ENCODE results near the gene TXNIP. TPM values are rescaled to one million over a fixed set of nuclear protein-coding genes. Genes with fewer than 3 reads are reported as not detected.

TXNIP gene
- polyA plus RNA-seq, 1 donor (not counting 4 experiments of a cell fraction or from before 2014, with no cell fraction given), result 159 TPM

- H3K4me3 ChIP-seq (ENCODE audit: control insufficient read depth in 2 of 3, extremely low read depth in 1 of 3, insufficient read depth in 2 of 3, low read depth in 1 of 3, low read length in 3 of 3), result peak overlapping the region; percentile 57 to 96 (median 93)
- DNase-seq (ENCODE audit: low read depth, low spot score), result no peak
- peaks cover 8% of the 10 kb centered on the region for H3K79me2 ChIP-seq (ENCODE audit: control insufficient read depth, insufficient read depth, low read length)
- H3K27me3 ChIP-seq (ENCODE audit: control insufficient read depth, extremely low read depth, insufficient read depth, low read length), result no peaks in the 10 kb centered on the region
- no peaks in the 10 kb centered on the region for H3K9me1 ChIP-seq (ENCODE audit: control insufficient read depth, extremely low read depth, insufficient read depth, low read length)
- H3K4me1 ChIP-seq (ENCODE audit: control insufficient read depth, extremely low read depth, insufficient read depth, low read length), result peaks cover 47% of the 10 kb centered on the region
- H3K4me2 ChIP-seq (ENCODE audit: control insufficient read depth, extremely low read depth, insufficient read depth, low read depth, low read length), result peak overlapping the region; percentile 97
- H3K9ac ChIP-seq (ENCODE audit: control insufficient read depth, extremely low read depth, insufficient read depth, low read length), result peak overlapping the region; percentile 79
- no peaks in the 10 kb centered on the region for H3K9me3 ChIP-seq (ENCODE audit: control insufficient read depth, low read depth, low read length)
- FAIRE-seq, result no peak
- H3K27ac ChIP-seq (ENCODE audit: control insufficient read depth, insufficient read depth, low read length), result peak overlapping the region; percentile 95
- no peak for TF ChIP-seq EZH2 (IDR thresholded peaks at IDR 0.05; ENCODE audit: low read length)
- TF ChIP-seq, protein P1, sequence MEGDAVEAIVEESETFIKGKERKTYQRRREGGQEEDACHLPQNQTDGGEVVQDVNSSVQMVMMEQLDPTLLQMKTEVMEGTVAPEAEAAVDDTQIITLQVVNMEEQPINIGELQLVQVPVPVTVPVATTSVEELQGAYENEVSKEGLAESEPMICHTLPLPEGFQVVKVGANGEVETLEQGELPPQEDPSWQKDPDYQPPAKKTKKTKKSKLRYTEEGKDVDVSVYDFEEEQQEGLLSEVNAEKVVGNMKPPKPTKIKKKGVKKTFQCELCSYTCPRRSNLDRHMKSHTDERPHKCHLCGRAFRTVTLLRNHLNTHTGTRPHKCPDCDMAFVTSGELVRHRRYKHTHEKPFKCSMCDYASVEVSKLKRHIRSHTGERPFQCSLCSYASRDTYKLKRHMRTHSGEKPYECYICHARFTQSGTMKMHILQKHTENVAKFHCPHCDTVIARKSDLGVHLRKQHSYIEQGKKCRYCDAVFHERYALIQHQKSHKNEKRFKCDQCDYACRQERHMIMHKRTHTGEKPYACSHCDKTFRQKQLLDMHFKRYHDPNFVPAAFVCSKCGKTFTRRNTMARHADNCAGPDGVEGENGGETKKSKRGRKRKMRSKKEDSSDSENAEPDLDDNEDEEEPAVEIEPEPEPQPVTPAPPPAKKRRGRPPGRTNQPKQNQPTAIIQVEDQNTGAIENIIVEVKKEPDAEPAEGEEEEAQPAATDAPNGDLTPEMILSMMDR (optimal IDR thresholded peaks at IDR 0.05 in 1 of 3, IDR thresholded peaks at IDR 0.05 in 1 of 3, conservative IDR thresholded peaks at IDR 0.05 in 1 of 3; ENCODE audit: extremely low read depth in 1 of 3, insufficient read depth in 2 of 3, low read length in 3 of 3), result no peak
- dilution Hi-C loops (cut with MboI; ENCODE audit: extremely low pct_ligation_motif_present, low sequenced_read_pairs), result no loop called here
- H2AFZ ChIP-seq (ENCODE audit: control insufficient read depth, low read length), result peak overlapping the region; percentile 40
- H3K36me3 ChIP-seq (ENCODE audit: control insufficient read depth in 2 of 2, extremely low read depth in 1 of 2, insufficient read depth in 2 of 2, low read length in 2 of 2), result peaks cover 13 to 18% of the 10 kb centered on the region in 2 experiments
- no peaks in the 10 kb centered on the region for H4K20me1 ChIP-seq (ENCODE audit: control insufficient read depth, extremely low read depth, insufficient read depth, low read length)
These were observed 381 bp downstream of the TXNIP start for GRCh38 chr1:145995964-145996432.

DNA sequence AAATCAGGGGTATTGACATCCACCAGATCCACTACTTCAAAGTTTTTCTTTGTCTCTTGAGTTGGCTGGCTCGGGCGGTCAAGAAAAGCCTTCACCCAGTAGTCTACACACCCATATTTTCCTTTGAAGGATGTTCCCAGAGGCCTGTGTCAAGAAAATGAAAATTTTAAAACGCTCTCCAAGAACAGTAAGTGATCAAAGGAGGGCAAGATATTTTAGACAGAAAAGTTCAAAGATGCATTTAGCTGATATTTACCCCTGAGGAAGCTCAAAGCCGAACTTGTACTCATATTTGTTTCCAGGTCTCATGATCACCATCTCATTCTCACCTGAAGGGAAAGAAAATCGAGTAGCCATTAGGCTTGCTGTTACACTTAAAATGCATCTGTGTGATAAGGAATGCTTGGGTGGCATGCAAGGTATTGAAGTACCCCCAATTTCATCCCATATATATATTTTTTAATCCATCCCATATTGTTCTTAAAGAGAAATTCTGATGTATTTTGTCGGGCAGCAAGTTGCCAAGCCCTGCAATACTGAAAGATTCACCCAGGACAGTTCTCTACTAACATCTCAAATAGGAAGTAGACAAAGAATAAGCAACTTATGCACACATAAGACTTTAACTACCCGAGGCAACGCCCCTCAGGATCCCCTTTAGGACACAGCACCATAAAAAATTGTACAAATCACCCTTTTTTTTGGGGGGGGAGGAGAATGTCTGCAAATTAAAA, 1.1 kb downstream of the TXNIP start:
- no peaks in the 10 kb centered on the region for H3K9me1 ChIP-seq (ENCODE audit: control insufficient read depth, extremely low read depth, insufficient read depth, low read length)
- dilution Hi-C loops (cut with MboI; ENCODE audit: extremely low pct_ligation_motif_present, low sequenced_read_pairs), result no loop called here
- peak overlapping the region; percentile 79 for H3K9ac ChIP-seq (ENCODE audit: control insufficient read depth, extremely low read depth, insufficient read depth, low read length)
- no peak for DNase-seq (ENCODE audit: low read depth, low spot score)
- FAIRE-seq, result no peak
- H3K4me2 ChIP-seq (ENCODE audit: control insufficient read depth, extremely low read depth, insufficient read depth, low read depth, low read length), result peak overlapping the region; percentile 97
- H2AFZ ChIP-seq (ENCODE audit: control insufficient read depth, low read length), result no peak overlapping the region
- H3K79me2 ChIP-seq (ENCODE audit: control insufficient read depth, insufficient read depth, low read length), result peaks cover 8% of the 10 kb centered on the region
- H3K36me3 ChIP-seq (ENCODE audit: control insufficient read depth in 2 of 2, extremely low read depth in 1 of 2, insufficient read depth in 2 of 2, low read length in 2 of 2), result peaks cover 13 to 18% of the 10 kb centered on the region in 2 experiments
- H3K4me3 ChIP-seq (ENCODE audit: control insufficient read depth in 2 of 3, extremely low read depth in 1 of 3, insufficient read depth in 2 of 3, low read depth in 1 of 3, low read length in 3 of 3), result peak overlapping the region; percentile 57 to 96 (median 93)
- H3K27me3 ChIP-seq (ENCODE audit: control insufficient read depth, extremely low read depth, insufficient read depth, low read length), result no peaks in the 10 kb centered on the region
- peak overlapping the region; percentile 95 for H3K27ac ChIP-seq (ENCODE audit: control insufficient read depth, insufficient read depth, low read length)
- H4K20me1 ChIP-seq (ENCODE audit: control insufficient read depth, extremely low read depth, insufficient read depth, low read length), result no peaks in the 10 kb centered on the region
- no peak for TF ChIP-seq EZH2 (IDR thresholded peaks at IDR 0.05; ENCODE audit: low read length)
- TF ChIP-seq, protein P1 (optimal IDR thresholded peaks at IDR 0.05 in 1 of 3, IDR thresholded peaks at IDR 0.05 in 1 of 3, conservative IDR thresholded peaks at IDR 0.05 in 1 of 3; ENCODE audit: extremely low read depth in 1 of 3, insufficient read depth in 2 of 3, low read length in 3 of 3), result no peak
- H3K9me3 ChIP-seq (ENCODE audit: control insufficient read depth, low read depth, low read length), result no peaks in the 10 kb centered on the region
- peaks cover 47% of the 10 kb centered on the region for H3K4me1 ChIP-seq (ENCODE audit: control insufficient read depth, extremely low read depth, insufficient read depth, low read length)

All from keratinocyte (primary cell).